ENCODE measurements around the gene LRRD1.

DNA sequence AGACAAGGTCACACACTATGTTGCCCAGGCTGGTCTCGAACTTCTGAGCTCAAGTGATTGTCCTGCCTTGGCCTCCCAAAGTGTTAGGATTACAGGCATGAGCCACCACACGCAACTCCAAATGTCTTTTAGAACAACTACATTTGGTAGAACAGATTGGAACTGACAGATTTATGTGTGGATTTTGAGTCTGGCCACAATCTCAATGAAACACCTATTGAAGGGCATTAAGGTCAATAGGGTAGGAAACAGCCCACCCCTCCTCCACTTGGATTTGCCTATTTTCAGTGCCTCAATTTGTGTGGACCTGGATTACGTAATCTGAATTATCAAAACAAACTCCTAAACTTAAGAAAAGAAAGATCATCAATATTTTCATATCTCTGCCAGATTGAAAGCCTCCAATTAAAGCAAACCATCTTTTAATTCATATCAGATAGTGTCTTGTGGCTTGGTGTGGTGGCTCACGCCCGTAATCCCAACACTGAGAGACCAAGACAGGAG lies 29.2 kb downstream of the LRRD1 start:
- TF ChIP-seq, protein P1, sequence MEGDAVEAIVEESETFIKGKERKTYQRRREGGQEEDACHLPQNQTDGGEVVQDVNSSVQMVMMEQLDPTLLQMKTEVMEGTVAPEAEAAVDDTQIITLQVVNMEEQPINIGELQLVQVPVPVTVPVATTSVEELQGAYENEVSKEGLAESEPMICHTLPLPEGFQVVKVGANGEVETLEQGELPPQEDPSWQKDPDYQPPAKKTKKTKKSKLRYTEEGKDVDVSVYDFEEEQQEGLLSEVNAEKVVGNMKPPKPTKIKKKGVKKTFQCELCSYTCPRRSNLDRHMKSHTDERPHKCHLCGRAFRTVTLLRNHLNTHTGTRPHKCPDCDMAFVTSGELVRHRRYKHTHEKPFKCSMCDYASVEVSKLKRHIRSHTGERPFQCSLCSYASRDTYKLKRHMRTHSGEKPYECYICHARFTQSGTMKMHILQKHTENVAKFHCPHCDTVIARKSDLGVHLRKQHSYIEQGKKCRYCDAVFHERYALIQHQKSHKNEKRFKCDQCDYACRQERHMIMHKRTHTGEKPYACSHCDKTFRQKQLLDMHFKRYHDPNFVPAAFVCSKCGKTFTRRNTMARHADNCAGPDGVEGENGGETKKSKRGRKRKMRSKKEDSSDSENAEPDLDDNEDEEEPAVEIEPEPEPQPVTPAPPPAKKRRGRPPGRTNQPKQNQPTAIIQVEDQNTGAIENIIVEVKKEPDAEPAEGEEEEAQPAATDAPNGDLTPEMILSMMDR (IDR thresholded peaks at IDR 0.05) = no peak
- TF ChIP-seq POLR2A (IDR thresholded peaks at IDR 0.05) = no peak
